HuH-7 (cell line): ENCODE data around the gene POLR1F.
A peak's percentile ranks its signal among the peaks of the same experiment; 100 is the strongest.

Experiments used
- DNase-seq: peaks from one replicate; pipeline ENCODE4 v3.0.0; 2011; ENCODE audit warnings: low spot score

POLR1F gene

DNA sequence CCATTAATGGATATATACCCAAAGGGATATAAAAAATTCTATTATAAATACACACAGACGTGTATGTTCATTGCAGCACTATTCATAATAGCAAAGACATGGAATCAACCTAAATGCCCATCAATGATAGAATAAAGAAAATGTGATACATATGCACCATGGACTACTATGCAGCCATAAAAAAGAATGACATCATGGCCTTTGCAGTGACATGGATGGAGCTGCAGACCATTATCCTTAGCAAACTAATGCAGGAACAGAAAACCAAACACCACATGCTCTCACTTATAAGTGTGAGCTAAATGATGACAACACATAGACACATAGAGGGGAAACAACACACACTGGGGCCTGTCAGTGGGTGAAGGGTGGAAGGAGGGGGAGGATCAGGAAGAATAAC lies 33.0 kb downstream of the POLR1F start:
- DNase-seq, result no peak

- no peak for DNase-seq
Measured at GRCh38 chr7:19674266-19674960, 34.4 kb downstream of the POLR1F start.

- DNase-seq, result no peak
Measured at GRCh38 chr7:19670806-19671205, 38.0 kb downstream of the POLR1F start.

DNA sequence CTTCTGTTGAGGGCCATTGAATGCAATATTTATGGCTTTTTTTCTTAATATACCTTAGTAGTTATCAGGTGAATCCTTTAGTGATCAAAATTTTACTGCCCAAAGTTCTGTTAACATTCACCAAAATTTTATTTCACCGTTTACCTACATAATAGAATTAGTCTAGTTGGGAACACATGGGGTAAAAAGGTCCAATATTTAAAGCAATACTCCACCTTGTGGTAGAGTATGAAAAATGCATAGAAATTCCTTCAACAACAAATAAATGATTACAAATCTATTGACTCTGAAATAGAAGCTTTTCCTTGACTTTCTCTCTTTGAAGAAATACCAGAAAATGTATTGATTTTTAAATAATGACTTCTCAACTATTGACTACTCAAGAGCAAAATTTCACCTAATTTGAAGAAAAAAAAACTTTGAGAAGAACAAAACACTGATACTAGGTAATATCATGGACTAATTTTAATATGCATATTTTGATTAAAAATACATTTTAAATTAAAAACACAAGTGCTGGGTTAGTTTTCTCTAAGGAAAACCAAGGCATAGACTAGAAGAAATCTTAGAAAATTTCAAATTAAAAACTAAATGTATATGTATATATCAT lies 43.3 kb downstream of the POLR1F start:
- peak; percentile 21 for DNase-seq

- no peak for DNase-seq
Measured at GRCh38 chr7:19663816-19664462, 44.9 kb downstream of the POLR1F start.

DNA sequence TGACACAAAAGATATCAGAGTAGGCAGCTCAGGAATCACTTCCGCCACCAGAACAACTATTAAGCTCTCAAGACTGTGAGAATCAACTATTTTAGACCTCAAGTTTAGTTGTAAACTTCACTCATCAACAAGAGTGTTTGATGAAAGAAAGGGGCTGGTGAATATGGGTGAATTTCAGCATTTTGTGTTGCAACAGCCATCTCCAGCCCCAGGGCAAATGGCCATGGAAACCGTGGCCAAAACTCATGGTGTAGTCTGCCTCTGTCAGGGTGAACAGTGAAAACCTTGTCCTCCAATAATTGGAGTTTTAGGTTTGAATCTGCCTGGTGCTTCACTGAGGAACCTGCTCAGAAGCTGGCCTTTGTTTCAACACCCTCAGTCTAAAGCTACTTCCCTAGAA lies 60.0 kb downstream of the POLR1F start:
- DNase-seq, result no peak
